ENCODE measurements around the gene HCN4. TPM values are rescaled to one million over a fixed set of nuclear protein-coding genes. Genes with fewer than 3 reads are reported as not detected.

The HCN4 gene
- total and polyA plus RNA-seq, 2 donors (not counting 3 experiments of a cell fraction or from before 2014, with no cell fraction given), result 0.01 TPM; not detected in 1

DNA sequence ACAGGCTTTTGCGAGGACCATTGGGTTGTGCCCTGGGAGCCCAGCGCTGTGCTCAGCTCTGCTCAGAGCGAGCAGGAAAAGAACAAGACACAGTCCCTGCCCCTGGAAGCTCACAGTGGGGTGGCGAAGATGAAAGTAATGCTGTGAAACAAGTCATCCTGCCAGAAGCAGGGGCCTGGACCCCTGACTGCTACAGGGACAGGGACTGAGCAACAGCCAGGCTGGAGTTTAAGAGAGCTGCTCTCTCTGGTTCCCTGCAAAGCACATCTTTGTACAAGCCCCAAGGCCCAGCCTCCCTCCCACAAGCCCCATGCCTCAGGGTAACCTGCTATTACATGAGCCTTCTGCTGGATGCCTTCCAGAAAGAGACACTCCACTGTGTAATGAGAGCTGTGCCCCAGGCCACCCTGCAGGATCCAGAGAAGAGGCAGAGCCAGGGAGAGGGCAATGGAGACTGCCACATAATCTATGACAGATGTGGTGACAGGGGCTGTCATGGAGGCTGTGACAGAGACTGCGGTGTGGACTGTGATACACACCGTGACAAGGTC is 7.1 kb upstream of the HCN4 start:
- no peak overlapping the region for H3K4me3 ChIP-seq (replicated peaks in 1 of 3; ENCODE audit: insufficient read depth in 1 of 3, low read depth in 1 of 3, low read length in 3 of 3)
- BruUV-seq (replicated peaks), result no TSS peak
- no peak overlapping the region for H3K27ac ChIP-seq (ENCODE audit: insufficient read depth, low read depth, low read length)
- ChIA-PET POLR2A (no interaction called here), CTCF (no interaction called here)
- H2AFZ ChIP-seq (ENCODE audit: low read depth, low read length), result no peak overlapping the region
- dilution Hi-C loops (cut with MboI; ENCODE audit: extremely low pct_ligation_motif_present, low sequenced_read_pairs), result no loop called here
- H3K79me2 ChIP-seq (ENCODE audit: control insufficient read depth, insufficient read depth, low read length), result no peaks in the 10 kb centered on the region
- no peaks in the 10 kb centered on the region for H3K4me1 ChIP-seq (ENCODE audit: control insufficient read depth, extremely low read depth, insufficient read depth, low read length)
- no peaks in the 10 kb centered on the region for H4K20me1 ChIP-seq (replicated peaks; ENCODE audit: control insufficient read depth, extremely low read depth, insufficient read depth, low read length)
- intact Hi-C loops (cut with micrococcal nuclease), result no loop called here
- no peaks in the 10 kb centered on the region for H3K9me3 ChIP-seq (replicated peaks; ENCODE audit: control insufficient read depth, insufficient read depth, low read length)
- no peak overlapping the region for H3K4me2 ChIP-seq (ENCODE audit: insufficient read depth, low read length)
- no peak overlapping the region for H3K9ac ChIP-seq (replicated peaks; ENCODE audit: extremely low read depth, insufficient read depth, low read length)
- peaks cover 0 to 8% of the 10 kb centered on the region in 2 experiments for H3K27me3 ChIP-seq (ENCODE audit: control insufficient read depth in 2 of 2, insufficient read depth in 2 of 2, low read length in 2 of 2)
- no peak for TF ChIP-seq FOS (IDR thresholded peaks at IDR 0.05; ENCODE audit: borderline replicate concordance, insufficient read depth, low read length)
- TF ChIP-seq EZH2 (IDR thresholded peaks at IDR 0.05; ENCODE audit: borderline replicate concordance, low read depth, low read length, severe bottlenecking), result no peak
- TF ChIP-seq POLR2AphosphoS5 (IDR thresholded peaks at IDR 0.05; ENCODE audit: insufficient read depth, low read depth, low read length), result no peak
- TF ChIP-seq, protein P1, sequence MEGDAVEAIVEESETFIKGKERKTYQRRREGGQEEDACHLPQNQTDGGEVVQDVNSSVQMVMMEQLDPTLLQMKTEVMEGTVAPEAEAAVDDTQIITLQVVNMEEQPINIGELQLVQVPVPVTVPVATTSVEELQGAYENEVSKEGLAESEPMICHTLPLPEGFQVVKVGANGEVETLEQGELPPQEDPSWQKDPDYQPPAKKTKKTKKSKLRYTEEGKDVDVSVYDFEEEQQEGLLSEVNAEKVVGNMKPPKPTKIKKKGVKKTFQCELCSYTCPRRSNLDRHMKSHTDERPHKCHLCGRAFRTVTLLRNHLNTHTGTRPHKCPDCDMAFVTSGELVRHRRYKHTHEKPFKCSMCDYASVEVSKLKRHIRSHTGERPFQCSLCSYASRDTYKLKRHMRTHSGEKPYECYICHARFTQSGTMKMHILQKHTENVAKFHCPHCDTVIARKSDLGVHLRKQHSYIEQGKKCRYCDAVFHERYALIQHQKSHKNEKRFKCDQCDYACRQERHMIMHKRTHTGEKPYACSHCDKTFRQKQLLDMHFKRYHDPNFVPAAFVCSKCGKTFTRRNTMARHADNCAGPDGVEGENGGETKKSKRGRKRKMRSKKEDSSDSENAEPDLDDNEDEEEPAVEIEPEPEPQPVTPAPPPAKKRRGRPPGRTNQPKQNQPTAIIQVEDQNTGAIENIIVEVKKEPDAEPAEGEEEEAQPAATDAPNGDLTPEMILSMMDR (IDR thresholded peaks at IDR 0.05; ENCODE audit: extremely low read depth in 1 of 2, insufficient read depth in 1 of 2, low read depth in 1 of 2, low read length in 2 of 2), result no peak
- DNase-seq (ENCODE audit: low read depth, low spot score) (no peak), FAIRE-seq (no peak)
- no peaks in the 10 kb centered on the region for H3K9me1 ChIP-seq (replicated peaks; ENCODE audit: control insufficient read depth, extremely low read depth, insufficient read depth, low read length)
- H3K36me3 ChIP-seq (ENCODE audit: control insufficient read depth in 2 of 2, extremely low read depth in 1 of 2, insufficient read depth in 2 of 2, low read length in 2 of 2), result no peaks in the 10 kb centered on the region

DNA sequence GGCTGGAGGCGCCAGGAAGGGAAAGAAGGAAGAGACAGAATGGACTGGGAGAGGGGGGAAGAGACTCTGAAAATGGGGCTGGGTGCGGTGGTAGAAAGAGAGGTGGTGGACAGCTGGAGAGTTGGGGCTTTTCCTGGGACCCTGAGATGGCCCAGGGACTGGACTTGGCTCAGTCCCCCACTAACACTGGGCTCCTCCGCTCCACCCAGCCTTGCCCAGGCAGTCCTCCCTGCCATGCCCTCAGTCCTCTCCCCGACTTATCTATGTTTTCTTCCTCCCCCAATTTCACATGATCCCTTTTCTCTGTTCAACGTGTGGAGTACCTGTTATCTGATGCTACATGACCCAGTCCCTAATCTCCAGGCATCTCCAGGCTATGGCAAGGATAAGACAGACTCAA is 6.3 kb upstream of the HCN4 start:
- H3K4me3 ChIP-seq (replicated peaks in 1 of 3; ENCODE audit: insufficient read depth in 1 of 3, low read depth in 1 of 3, low read length in 3 of 3), result no peak overlapping the region
- no peak for DNase-seq (ENCODE audit: low read depth, low spot score)
- CTCF ChIA-PET, result no interaction called here
- H3K9me3 ChIP-seq (replicated peaks; ENCODE audit: control insufficient read depth, insufficient read depth, low read length), result no peaks in the 10 kb centered on the region
- no peaks in the 10 kb centered on the region for H3K4me1 ChIP-seq (ENCODE audit: control insufficient read depth, extremely low read depth, insufficient read depth, low read length)
- H3K79me2 ChIP-seq (ENCODE audit: control insufficient read depth, insufficient read depth, low read length), result no peaks in the 10 kb centered on the region
- H3K27ac ChIP-seq (ENCODE audit: insufficient read depth, low read depth, low read length), result no peak overlapping the region
- H3K36me3 ChIP-seq (ENCODE audit: control insufficient read depth in 2 of 2, extremely low read depth in 1 of 2, insufficient read depth in 2 of 2, low read length in 2 of 2), result no peaks in the 10 kb centered on the region
- intact Hi-C loops (cut with micrococcal nuclease) (no loop called here), dilution Hi-C loops (cut with MboI; ENCODE audit: extremely low pct_ligation_motif_present, low sequenced_read_pairs) (no loop called here)
- POLR2A ChIA-PET, result no interaction called here
- no peak overlapping the region for H3K4me2 ChIP-seq (ENCODE audit: insufficient read depth, low read length)
- H2AFZ ChIP-seq (ENCODE audit: low read depth, low read length), result no peak overlapping the region
- H3K9ac ChIP-seq (replicated peaks; ENCODE audit: extremely low read depth, insufficient read depth, low read length), result no peak overlapping the region
- TF ChIP-seq, protein P1 (IDR thresholded peaks at IDR 0.05; ENCODE audit: extremely low read depth in 1 of 2, insufficient read depth in 1 of 2, low read depth in 1 of 2, low read length in 2 of 2), result no peak
- TF ChIP-seq MYC (IDR thresholded peaks at IDR 0.05; ENCODE audit: low read depth, low read length), result no peak
- TF ChIP-seq POLR2A (IDR thresholded peaks at IDR 0.05; ENCODE audit: low read depth, low read length), result no peak
- TF ChIP-seq GATA2 (IDR thresholded peaks at IDR 0.05; ENCODE audit: insufficient read depth, insufficient read length, low read depth, low read length), result no peak
- no peak for TF ChIP-seq POLR2AphosphoS5 (IDR thresholded peaks at IDR 0.05; ENCODE audit: insufficient read depth, low read depth, low read length)
- TF ChIP-seq FOS (IDR thresholded peaks at IDR 0.05; ENCODE audit: borderline replicate concordance, insufficient read depth, low read length), result no peak
- TF ChIP-seq, protein P2, sequence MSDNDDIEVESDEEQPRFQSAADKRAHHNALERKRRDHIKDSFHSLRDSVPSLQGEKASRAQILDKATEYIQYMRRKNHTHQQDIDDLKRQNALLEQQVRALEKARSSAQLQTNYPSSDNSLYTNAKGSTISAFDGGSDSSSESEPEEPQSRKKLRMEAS (IDR thresholded peaks at IDR 0.05; ENCODE audit: insufficient read depth, insufficient read length), result no peak
- no peak for TF ChIP-seq JUN (IDR thresholded peaks at IDR 0.05; ENCODE audit: borderline replicate concordance, insufficient read depth, insufficient read length, low read depth)
- TF ChIP-seq EZH2 (IDR thresholded peaks at IDR 0.05; ENCODE audit: borderline replicate concordance, low read depth, low read length, severe bottlenecking), result no peak
- BruUV-seq (replicated peaks), result no TSS peak
- FAIRE-seq, result no peak
- H3K9me1 ChIP-seq (replicated peaks; ENCODE audit: control insufficient read depth, extremely low read depth, insufficient read depth, low read length), result no peaks in the 10 kb centered on the region
- no peaks in the 10 kb centered on the region for H4K20me1 ChIP-seq (replicated peaks; ENCODE audit: control insufficient read depth, extremely low read depth, insufficient read depth, low read length)
- H3K27me3 ChIP-seq (ENCODE audit: control insufficient read depth in 2 of 2, insufficient read depth in 2 of 2, low read length in 2 of 2), result peaks cover 7 to 16% of the 10 kb centered on the region in 2 experiments

Data from endothelial cell of umbilical vein (primary cell).